Activated B cell treated with CpG ODN at 0.5 μM for 24 hours (primary cell): ENCODE results near the gene IQSEC1. TPM values are rescaled to one million over a fixed set of nuclear protein-coding genes. Genes with fewer than 3 reads are reported as not detected.

ENCODE experiments used
- ATAC-seq: fragments of 200-7000 bp; cut with Tn5 transposase; one replicate; pipeline ENCODE4 v1.10.0; 2021; ENCODE audit warnings: low read depth, mild to moderate bottlenecking, moderate library complexity
- CTCF ChIA-PET: fragments of 350-600 bp; sonication (Branson Sonifier 250); formaldehyde crosslinking; loops from one replicate; lab custom pipeline; 2021; ENCODE audit warnings: antibody characterized with exemption; lab: Charles Lee
- POLR2A ChIA-PET: fragments of 350-600 bp; sonication (Branson Sonifier 250); formaldehyde crosslinking; loops from one replicate; lab custom pipeline; 2021; ENCODE audit warnings: antibody characterized with exemption; lab: Charles Lee
- DNase-seq: peaks from one replicate; pipeline ENCODE4 v3.0.0; 2022
- H3K27ac Mint-ChIP-seq: one replicate; pipeline ENCODE4 v1.8.0; 2020; ENCODE audit warnings: mixed read lengths
- H3K27me3 Mint-ChIP-seq: one replicate; pipeline ENCODE4 v1.8.0; 2021; ENCODE audit warnings: mixed read lengths
- H3K36me3 Mint-ChIP-seq: one replicate; pipeline ENCODE4 v1.8.0; 2021; ENCODE audit warnings: low read depth, mixed read lengths
- H3K4me1 Mint-ChIP-seq: one replicate; pipeline ENCODE4 v1.8.0; 2021; ENCODE audit warnings: mixed read lengths
- H3K4me3 Mint-ChIP-seq: one replicate; pipeline ENCODE4 v1.8.0; 2020; ENCODE audit warnings: mild to moderate bottlenecking, mixed read lengths
- H3K9me3 Mint-ChIP-seq: one replicate; pipeline ENCODE4 v1.8.0; 2020; ENCODE audit warnings: mixed read lengths
- intact Hi-C: fragments of 100-400 bp; cut with micrococcal nuclease; formaldehyde crosslinking; loops from one replicate; pipeline ENCODE4 v1.15.1; 2024
- total RNA-seq: library from RNA; stranded (reverse); gene quantifications from 2 replicates; pipeline ENCODE4 v1.2.3, GENCODE V29; 2022
- TF ChIP-seq, protein P1 (sequence below): fragments of 200-600 bp; IDR thresholded peaks from one replicate; pipeline ENCODE4 v1.8.0; 2022; ENCODE audit warnings: antibody characterized with exemption, mild to moderate bottlenecking

IQSEC1 gene
- total RNA-seq, 1 donor from 2014 or later: 296 TPM

DNA sequence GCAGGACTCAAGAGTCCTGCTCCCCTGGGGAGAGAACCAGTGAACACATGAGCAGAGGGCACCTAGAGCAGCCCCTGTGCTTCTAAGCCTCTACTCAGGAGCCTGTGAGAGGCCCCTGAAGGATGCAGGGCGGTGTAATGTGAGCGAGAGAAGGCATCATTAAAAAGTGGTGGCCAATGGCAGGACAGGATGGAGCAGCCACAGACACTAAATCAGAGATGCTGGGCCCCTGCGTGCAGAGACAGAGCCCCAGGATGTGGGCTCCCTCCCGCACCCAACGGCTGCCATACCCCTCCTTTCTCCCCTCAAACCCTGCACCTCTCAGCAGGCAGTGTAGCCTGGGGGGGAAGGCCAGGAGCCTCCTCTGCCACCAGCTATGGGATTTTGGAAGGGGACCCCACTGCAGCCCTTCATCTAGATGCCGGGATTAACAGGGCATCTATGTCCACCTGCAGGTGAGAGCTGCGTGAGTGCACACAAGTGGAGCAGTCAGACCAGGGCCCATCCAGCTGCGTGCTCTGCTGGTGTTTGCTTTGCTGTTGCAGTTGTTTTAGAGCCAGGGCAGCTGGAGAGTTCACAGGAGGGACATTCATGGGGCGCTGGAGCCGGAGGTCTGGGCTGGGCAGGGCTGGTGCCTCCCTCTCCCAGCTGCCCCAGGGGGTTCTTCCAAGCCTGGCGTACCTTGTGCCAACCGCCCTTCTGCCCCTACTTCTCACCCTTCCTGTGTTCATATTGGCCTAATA is 5.1 kb upstream of the IQSEC1 start:
- intact Hi-C loops: no loop called here
- ChIA-PET CTCF (interaction anchor here (0.6 kb wide), 1 partner anchor 72 kb away, joined by 3 read pairs; no protein-coding TSS in a partner anchor), POLR2A (interaction anchor here (0.9 kb wide), 1 partner anchor 28 kb away, joined by 3 read pairs; no protein-coding TSS in a partner anchor)
- Mint-ChIP-seq H3K27ac (no peak overlapping the region), H3K27me3 (no peaks in the 10 kb centered on the region), H3K9me3 (no peaks in the 10 kb centered on the region), H3K36me3 (no peaks in the 10 kb centered on the region), H3K4me3 (no peak overlapping the region), H3K4me1 (peaks cover 59% of the 10 kb centered on the region)
- TF ChIP-seq, protein P1, sequence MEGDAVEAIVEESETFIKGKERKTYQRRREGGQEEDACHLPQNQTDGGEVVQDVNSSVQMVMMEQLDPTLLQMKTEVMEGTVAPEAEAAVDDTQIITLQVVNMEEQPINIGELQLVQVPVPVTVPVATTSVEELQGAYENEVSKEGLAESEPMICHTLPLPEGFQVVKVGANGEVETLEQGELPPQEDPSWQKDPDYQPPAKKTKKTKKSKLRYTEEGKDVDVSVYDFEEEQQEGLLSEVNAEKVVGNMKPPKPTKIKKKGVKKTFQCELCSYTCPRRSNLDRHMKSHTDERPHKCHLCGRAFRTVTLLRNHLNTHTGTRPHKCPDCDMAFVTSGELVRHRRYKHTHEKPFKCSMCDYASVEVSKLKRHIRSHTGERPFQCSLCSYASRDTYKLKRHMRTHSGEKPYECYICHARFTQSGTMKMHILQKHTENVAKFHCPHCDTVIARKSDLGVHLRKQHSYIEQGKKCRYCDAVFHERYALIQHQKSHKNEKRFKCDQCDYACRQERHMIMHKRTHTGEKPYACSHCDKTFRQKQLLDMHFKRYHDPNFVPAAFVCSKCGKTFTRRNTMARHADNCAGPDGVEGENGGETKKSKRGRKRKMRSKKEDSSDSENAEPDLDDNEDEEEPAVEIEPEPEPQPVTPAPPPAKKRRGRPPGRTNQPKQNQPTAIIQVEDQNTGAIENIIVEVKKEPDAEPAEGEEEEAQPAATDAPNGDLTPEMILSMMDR: no peak
- DNase-seq (no peak), ATAC-seq (no peak)

DNA sequence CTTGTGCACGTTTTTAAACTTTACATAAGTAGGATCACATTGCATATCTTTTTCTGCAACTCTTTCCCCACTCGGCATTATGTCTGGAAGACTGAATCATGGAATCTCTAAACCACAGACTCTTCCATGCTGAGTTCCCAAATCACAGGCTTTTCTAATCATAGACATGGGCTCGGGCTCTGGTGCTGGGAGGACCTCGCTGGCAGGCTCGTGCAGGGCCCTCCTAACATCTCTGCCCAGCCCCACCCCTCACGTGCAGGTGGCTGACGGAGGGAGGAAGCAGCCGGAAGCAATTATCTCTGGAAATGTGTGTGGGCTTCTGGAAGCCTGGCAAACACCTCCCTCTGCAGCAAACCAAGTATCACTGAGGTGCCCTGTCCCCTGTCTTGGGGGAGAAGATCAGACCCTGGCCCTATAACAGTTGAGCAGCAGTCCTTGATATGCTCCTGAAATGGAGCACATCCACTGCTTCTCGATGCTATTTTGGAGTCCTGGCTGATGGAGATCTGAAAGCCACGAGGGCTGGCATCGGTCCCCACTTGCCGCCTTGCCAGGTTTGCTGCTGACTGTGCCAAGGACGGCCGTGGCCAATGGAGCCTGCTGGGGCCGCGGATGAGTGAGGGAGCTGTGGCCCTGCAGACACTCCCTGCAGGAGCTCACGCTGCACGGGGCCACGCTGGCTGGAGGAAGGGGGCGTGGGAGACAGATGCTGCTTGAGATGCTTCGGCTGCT is 4.4 kb upstream of the IQSEC1 start:
- H3K36me3 Mint-ChIP-seq: no peaks in the 10 kb centered on the region
- ATAC-seq: no peak
- peaks cover 55% of the 10 kb centered on the region for H3K4me1 Mint-ChIP-seq
- H3K4me3 Mint-ChIP-seq: no peak overlapping the region
- CTCF ChIA-PET: interaction anchor here (0.6 kb wide), 1 partner anchor 71 kb away, joined by 3 read pairs; no protein-coding TSS in a partner anchor
- intact Hi-C loops: no loop called here
- no peak for DNase-seq
- H3K9me3 Mint-ChIP-seq: no peaks in the 10 kb centered on the region
- H3K27ac Mint-ChIP-seq: no peak overlapping the region
- TF ChIP-seq, protein P1: no peak
- POLR2A ChIA-PET: interaction anchor here (0.9 kb wide), 1 partner anchor 27 kb away, joined by 3 read pairs; no protein-coding TSS in a partner anchor
- no peaks in the 10 kb centered on the region for H3K27me3 Mint-ChIP-seq

DNA sequence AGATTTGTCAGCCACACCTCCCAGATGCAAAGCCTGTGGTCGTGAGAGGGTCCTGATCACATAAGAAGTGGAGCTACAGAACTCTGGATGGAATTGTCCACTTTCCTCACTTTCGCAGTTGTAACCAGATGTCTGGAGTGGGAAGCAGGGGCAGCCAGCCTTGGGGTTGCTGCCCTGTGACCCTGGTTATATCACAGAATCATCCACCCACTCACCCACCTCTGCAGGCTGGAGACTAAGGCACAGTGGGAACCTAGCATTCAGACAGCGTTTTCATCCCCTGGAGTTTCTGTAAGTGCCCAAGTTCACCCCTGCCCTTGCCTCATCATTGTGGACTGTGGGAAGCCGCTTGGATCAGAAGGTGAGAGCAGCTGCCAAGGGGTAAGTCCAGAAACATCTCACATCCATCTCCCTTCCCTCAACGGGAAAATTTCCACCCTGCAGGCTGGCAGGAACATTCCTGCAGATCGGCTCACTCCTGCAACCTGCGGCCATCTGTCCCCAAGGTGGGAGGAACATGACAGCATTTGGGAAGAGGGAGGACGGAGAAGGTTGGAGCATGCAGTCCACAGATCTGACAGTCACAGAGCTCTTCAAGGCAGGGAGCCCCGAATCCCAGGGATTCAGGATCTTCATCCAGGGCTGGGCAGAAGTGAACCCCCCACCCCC is 2.9 kb upstream of the IQSEC1 start:
- no peaks in the 10 kb centered on the region for H3K36me3 Mint-ChIP-seq
- CTCF ChIA-PET: no interaction called here
- H3K4me3 Mint-ChIP-seq: no peak overlapping the region
- peaks cover 57% of the 10 kb centered on the region for H3K4me1 Mint-ChIP-seq
- H3K9me3 Mint-ChIP-seq: no peaks in the 10 kb centered on the region
- DNase-seq: no peak
- POLR2A ChIA-PET: interaction anchor here (0.7 to 0.8 kb wide), 2 partner anchors 77 to 281 kb away, joined by 3 to 4 read pairs; no protein-coding TSS in a partner anchor
- no peak overlapping the region for H3K27ac Mint-ChIP-seq
- TF ChIP-seq, protein P1: no peak
- intact Hi-C loops: no loop called here
- no peak for ATAC-seq
- H3K27me3 Mint-ChIP-seq: no peaks in the 10 kb centered on the region

DNA sequence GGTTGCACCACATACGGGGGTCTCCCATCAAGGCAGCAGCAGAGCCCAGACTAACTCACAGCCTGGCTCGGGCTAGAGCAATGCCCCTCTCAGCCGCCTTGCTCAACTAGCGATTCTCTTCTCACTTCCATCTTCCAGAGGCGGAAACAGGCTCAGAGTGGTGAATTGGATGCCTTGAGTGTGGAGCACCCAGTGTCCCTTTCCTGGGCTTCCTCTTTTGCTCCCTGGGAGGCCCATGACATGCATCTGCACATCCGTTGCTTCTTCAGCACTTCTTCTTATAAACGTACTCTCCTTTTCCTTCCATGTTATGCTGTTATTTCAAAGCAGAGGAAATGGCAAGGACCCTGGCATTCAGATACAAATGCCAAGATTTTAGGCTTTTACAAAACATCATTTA is 2.1 kb upstream of the IQSEC1 start:
- peaks cover 57% of the 10 kb centered on the region for H3K4me1 Mint-ChIP-seq
- ATAC-seq (no peak), DNase-seq (no peak)
- no peak overlapping the region for H3K27ac Mint-ChIP-seq
- H3K27me3 Mint-ChIP-seq: no peaks in the 10 kb centered on the region
- H3K9me3 Mint-ChIP-seq: no peaks in the 10 kb centered on the region
- TF ChIP-seq, protein P1: no peak
- intact Hi-C loops: no loop called here
- H3K36me3 Mint-ChIP-seq: no peaks in the 10 kb centered on the region
- H3K4me3 Mint-ChIP-seq: no peak overlapping the region
- ChIA-PET CTCF (no interaction called here), POLR2A (no interaction called here)
